Loucy (cell line): ENCODE measurements around the gene HERC5.

Experiments used
- H2AFZ ChIP-seq: fragments of 200-600 bp; sonication (generic); 2 replicates; pipeline ENCODE4 v1.6.0; 2016; ENCODE audit warnings: antibody characterized with exemption, mild to moderate bottlenecking, low read length, moderate library complexity
- H3F3A ChIP-seq: fragments of 200-600 bp; 2 replicates; pipeline ENCODE4 v1.6.0; 2016; ENCODE audit warnings: antibody characterized with exemption, low read depth, mild to moderate bottlenecking
- H3K27me3 ChIP-seq: fragments of 200-600 bp; sonication (generic); 2 replicates; pipeline ENCODE4 v1.6.1; 2014; ENCODE audit warnings: low read length, mild to moderate bottlenecking; ENCODE audit not compliant: insufficient read depth, poor library complexity, severe bottlenecking
- H3K36me3 ChIP-seq: fragments of 200-600 bp; sonication (generic); 2 replicates; pipeline ENCODE4 v1.6.1; 2016; ENCODE audit warnings: low read length; ENCODE audit not compliant: insufficient read depth
- H3K4me1 ChIP-seq: fragments of 200-600 bp; sonication (generic); 2 replicates; pipeline ENCODE4 v1.5.1; 2014; ENCODE audit warnings: low read length, mild to moderate bottlenecking; ENCODE audit not compliant: insufficient read depth, poor library complexity, severe bottlenecking
- H3K4me2 ChIP-seq: fragments of 200-600 bp; sonication (generic); 2 replicates; pipeline ENCODE4 v1.6.0; 2014; ENCODE audit warnings: antibody characterized with exemption, low read length, low read depth, mild to moderate bottlenecking; ENCODE audit not compliant: poor library complexity, severe bottlenecking
- H3K4me3 ChIP-seq: fragments of 200-600 bp; sonication (generic); 2 replicates; pipeline ENCODE4 v1.5.1; 2014; ENCODE audit warnings: low read length, mild to moderate bottlenecking, mixed read lengths; ENCODE audit not compliant: poor library complexity, severe bottlenecking
- H3K79me2 ChIP-seq: fragments of 200-600 bp; sonication (generic); 2 replicates; pipeline ENCODE4 v1.6.1; 2014; ENCODE audit warnings: low read length; ENCODE audit not compliant: insufficient read depth
- H3K9ac ChIP-seq: fragments of 200-600 bp; sonication (generic); 2 replicates; pipeline ENCODE4 v1.6.0; 2014; ENCODE audit warnings: mild to moderate bottlenecking, low read depth, low read length, moderate library complexity; ENCODE audit not compliant: poor library complexity, severe bottlenecking
- H3K9me2 ChIP-seq: fragments of 200-600 bp; sonication (generic); replicated peaks from 2 replicates; pipeline ENCODE4 v1.6.1; 2016; ENCODE audit warnings: low read depth, low read length, mixed read lengths
- H3K9me3 ChIP-seq: fragments of 200-600 bp; sonication (generic); 2 replicates; pipeline ENCODE4 v1.6.1; 2014; ENCODE audit warnings: mild to moderate bottlenecking, antibody characterized with exemption, low read length, low read depth; ENCODE audit not compliant: insufficient read depth
- H4K20me1 ChIP-seq: fragments of 200-600 bp; sonication (generic); 2 replicates; pipeline ENCODE4 v1.6.0; 2014; ENCODE audit warnings: antibody characterized with exemption, low read length, mild to moderate bottlenecking; ENCODE audit not compliant: insufficient read depth, poor library complexity, severe bottlenecking
- CTCF ChIP-seq: fragments of 200-600 bp; sonication (generic); conservative IDR thresholded peaks from 2 replicates; pipeline ENCODE4 v1.5.1; 2014; ENCODE audit warnings: mild to moderate bottlenecking, antibody characterized with exemption, low read length
- EZH2phosphoT487 ChIP-seq: fragments of 200-600 bp; IDR thresholded peaks from 2 replicates; pipeline ENCODE4 v1.6.1; 2018; ENCODE audit warnings: antibody characterized with exemption, mild to moderate bottlenecking, moderate library complexity, borderline replicate concordance

The HERC5 gene

GRCh38 chr4:88524171-88524570 is 67.3 kb downstream of the HERC5 start:
- H3K79me2 ChIP-seq, result peaks cover 39% of the 10 kb centered on the region
- peak overlapping the region; percentile 96 for H3K9ac ChIP-seq
- H3K4me2 ChIP-seq, result peak overlapping the region; percentile 95

GRCh38 chr4:88526221-88526815 is 69.4 kb downstream of the HERC5 start:
- no peaks in the 10 kb centered on the region for H3K27me3 ChIP-seq
- TF ChIP-seq EZH2phosphoT487, result no peak
- peak; percentile 63 for TF ChIP-seq CTCF
- no peaks in the 10 kb centered on the region for H3K9me3 ChIP-seq
- no peak overlapping the region for H3K9ac ChIP-seq
- peak overlapping the region; percentile 36 for H3K4me3 ChIP-seq
- no peaks in the 10 kb centered on the region for H3F3A ChIP-seq
- H3K36me3 ChIP-seq, result no peaks in the 10 kb centered on the region; the same call in 1 of the 2 replicates
- H3K79me2 ChIP-seq, result peaks cover 23% of the 10 kb centered on the region
- peak overlapping the region; percentile 55 for H3K4me2 ChIP-seq
- no peaks in the 10 kb centered on the region for H3K9me2 ChIP-seq
- peak overlapping the region; percentile 59; the same call in 1 of the 2 replicates for H2AFZ ChIP-seq
- peaks cover 20% of the 10 kb centered on the region for H4K20me1 ChIP-seq
- peaks cover 35% of the 10 kb centered on the region for H3K4me1 ChIP-seq

More at GRCh38 chr4:88524171-88524570, 67.3 kb downstream of the HERC5 start:
- peaks cover 25% of the 10 kb centered on the region for H4K20me1 ChIP-seq
- peaks cover 48% of the 10 kb centered on the region for H3K4me1 ChIP-seq
- no peaks in the 10 kb centered on the region for H3K9me2 ChIP-seq
- H2AFZ ChIP-seq, result peak overlapping the region; percentile 82
- TF ChIP-seq CTCF (no peak), EZH2phosphoT487 (no peak)
- no peaks in the 10 kb centered on the region for H3K9me3 ChIP-seq
- H3K4me3 ChIP-seq, result peak overlapping the region; percentile 96
- H3F3A ChIP-seq, result no peaks in the 10 kb centered on the region
- H3K36me3 ChIP-seq, result no peaks in the 10 kb centered on the region; the same call in 1 of the 2 replicates
- no peaks in the 10 kb centered on the region for H3K27me3 ChIP-seq

- Histone ChIP-seq H3F3A (no peaks in the 10 kb centered on the region), H4K20me1 (peaks cover 5% of the 10 kb centered on the region), H3K27me3 (no peaks in the 10 kb centered on the region), H3K4me3 (no peak overlapping the region), H3K4me1 (peaks cover 20% of the 10 kb centered on the region), H3K4me2 (no peak overlapping the region), H3K9me2 (no peaks in the 10 kb centered on the region), H3K9ac (no peak overlapping the region), H3K9me3 (no peaks in the 10 kb centered on the region), H2AFZ (peak overlapping the region; percentile 36; the same call in 1 of the 2 replicates), H3K36me3 (no peaks in the 10 kb centered on the region), H3K79me2 (peaks cover 9% of the 10 kb centered on the region)
- TF ChIP-seq CTCF (no peak), EZH2phosphoT487 (no peak)
These were observed 70.9 kb downstream of the HERC5 start for GRCh38 chr4:88527787-88528186.
